Non-pigmented ciliary epithelial cell (primary cell): ENCODE data around the gene CACNA1H.
"Not testable (repeated sequence)": the region's sequence is repeated elsewhere in the genome, so short reads cannot be mapped to it uniquely, and the experiment has no call there.

ENCODE experiments used
- DNase-seq: peaks from one replicate; pipeline ENCODE4 v3.0.0-alpha.2; 2010; ENCODE audit warnings: low read depth

CACNA1H gene

GRCh38 chr16:1193143-1193824 lies 40.4 kb downstream of the CACNA1H start:
- no peak for DNase-seq

DNA sequence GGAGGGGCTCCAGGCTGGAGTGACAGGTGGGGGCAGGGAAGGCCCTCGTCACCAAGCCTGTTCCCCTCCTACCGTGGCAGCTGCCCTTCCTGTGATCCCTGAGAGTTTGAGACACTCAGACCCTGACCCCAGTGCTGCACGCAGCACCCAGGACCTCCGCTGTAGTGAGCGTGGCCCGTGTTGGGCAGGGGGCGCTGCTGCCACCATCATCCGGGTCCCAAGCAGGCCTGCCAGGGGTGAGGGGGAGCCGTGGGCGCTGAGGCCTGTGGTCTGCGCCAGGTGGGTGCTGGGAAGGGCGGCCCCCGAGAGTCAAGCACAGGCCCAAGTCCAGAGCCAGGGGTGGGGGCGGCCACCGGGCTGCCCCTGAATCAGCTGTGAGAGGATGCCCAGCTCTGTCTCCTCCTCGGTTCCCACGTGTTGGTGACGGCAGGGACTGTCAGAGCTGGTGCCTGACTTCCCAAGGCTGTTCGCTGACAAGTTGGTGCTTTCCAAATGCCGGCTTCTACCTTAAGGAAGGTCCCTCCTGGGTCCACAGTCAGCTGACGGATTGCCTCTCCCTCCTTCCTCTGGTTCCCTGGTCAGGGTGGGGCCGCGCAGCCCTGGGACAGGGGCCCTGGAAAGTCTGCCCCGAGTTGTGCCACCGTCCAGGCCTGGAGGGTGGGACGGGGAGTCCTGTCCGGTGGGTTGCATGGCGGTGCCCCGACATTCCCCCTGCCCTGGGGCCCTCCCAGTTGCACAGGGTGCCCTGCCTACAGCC lies 41.1 kb downstream of the CACNA1H start:
- no peak for DNase-seq

GRCh38 chr16:1194665-1195392 lies 41.9 kb downstream of the CACNA1H start:
- DNase-seq = no peak

GRCh38 chr16:1195393-1195666 lies 42.4 kb downstream of the CACNA1H start:
- DNase-seq = no peak

- no peak for DNase-seq
These were observed 43.6 kb downstream of the CACNA1H start for GRCh38 chr16:1196494-1196893.

- no peak for DNase-seq
These were observed 44.4 kb downstream of the CACNA1H start for GRCh38 chr16:1197237-1197866.

DNA sequence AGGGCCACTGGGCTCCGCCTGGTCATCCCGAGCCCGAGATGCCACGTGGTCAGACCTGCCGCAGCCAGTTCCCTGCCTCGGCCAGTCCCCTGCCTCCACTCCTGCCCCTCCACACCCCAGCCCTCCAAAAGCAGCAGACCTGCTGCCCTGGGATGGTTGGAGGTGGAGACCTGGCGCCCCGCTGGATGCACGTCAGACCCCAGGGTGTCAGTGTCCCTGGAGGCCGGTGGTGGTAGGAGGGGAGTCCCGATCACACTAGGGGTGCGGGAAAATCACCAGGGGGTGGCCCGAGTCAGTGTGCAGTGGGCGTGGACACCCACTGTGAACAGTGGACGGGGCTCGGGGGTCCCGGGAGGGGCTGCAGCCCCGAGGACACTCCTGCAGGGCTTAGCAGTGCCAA lies 45.3 kb downstream of the CACNA1H start:
- no peak for DNase-seq

DNA sequence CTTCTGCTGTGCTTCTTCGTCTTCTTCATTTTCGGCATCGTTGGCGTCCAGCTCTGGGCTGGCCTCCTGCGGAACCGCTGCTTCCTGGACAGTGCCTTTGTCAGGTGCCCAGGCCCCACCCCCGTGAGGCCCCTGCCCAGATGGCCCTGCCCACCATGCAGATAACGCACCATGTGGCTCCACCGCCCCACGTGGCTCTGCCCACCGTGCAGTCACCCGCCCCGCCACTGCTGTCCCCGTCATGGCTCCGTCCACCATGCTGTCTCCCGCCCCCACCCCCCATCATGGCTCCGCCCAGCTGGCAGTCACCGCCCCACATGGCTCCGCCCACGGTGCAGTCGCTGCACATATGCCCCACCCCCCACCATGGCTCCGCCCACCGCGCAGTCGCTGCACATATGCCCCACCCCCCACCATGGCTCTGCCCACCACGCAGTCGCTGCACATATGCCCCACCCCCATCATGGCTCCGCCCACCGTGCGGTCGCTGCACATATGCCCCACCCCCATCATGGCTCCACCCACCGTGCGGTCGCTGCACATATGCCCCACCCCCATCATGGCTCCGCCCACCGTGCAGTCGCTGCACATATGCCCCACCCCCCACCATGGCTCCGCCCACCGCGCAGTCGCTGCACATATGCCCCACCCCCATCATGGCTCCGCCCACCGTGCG lies 45.9 kb downstream of the CACNA1H start:
- DNase-seq = not testable (repeated sequence)

DNA sequence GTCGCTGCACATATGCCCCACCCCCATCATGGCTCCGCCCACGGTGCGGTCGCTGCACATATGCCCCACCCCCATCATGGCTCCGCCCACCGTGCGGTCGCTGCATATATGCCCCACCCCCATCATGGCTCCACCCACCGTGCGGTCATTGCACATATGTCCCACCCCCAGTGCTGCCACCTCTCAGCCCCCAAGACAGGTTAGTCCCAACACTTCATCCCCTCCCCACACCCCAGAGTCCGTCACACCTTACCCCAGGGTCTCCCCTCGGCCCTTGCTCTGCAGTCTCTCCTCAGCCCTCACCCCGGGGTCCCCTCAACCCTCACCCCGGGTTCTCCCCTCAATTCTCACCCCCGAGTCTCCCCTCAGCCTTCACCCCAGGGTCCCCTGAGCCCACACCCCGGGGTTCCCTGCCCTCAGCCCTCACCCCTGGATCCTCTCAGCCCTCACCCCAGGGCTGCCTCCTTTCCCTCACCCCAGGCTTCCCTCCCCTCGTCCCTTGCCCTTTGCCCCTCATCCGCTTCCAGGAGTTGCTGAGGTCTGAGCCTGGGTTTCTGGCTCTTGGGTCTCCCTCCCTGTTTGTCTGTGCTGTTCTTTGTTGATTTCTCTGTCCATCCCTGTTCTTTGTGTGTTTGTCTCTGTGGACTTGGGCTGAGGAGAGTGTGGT lies 46.6 kb downstream of the CACNA1H start:
- DNase-seq = no peak

GRCh38 chr16:1200014-1200627 lies 47.2 kb downstream of the CACNA1H start:
- no peak for DNase-seq

DNA sequence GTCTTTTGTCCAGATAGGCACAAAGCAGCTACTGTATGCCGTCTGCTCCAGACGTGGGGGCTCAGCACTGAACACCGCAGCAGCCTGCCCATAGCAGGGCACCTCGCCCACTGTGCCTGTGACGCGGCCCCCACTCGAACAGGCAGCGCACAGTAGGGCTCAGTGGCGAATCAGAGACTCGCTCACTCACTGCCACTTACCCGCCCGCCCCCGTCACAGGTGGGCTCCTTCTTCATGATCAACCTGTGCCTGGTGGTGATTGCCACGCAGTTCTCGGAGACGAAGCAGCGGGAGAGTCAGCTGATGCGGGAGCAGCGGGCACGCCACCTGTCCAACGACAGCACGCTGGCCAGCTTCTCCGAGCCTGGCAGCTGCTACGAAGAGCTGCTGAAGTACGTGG lies 48.5 kb downstream of the CACNA1H start:
- DNase-seq = no peak

DNA sequence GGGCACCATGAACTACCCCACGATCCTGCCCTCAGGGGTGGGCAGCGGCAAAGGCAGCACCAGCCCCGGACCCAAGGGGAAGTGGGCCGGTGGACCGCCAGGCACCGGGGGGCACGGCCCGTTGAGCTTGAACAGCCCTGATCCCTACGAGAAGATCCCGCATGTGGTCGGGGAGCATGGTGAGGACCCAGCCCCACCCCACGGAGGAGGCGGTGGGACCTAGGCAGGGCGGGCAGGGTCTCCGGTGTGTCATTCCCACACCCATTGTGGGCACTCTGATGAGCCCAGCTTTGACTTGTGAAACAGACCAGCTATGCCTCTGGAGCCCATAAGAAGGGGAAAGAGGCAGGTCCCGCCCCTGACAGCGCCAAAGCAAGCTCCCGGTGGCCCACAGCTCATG lies 49.4 kb downstream of the CACNA1H start:
- DNase-seq = no peak

- no peak for DNase-seq
These were observed 52.0 kb downstream of the CACNA1H start for GRCh38 chr16:1204933-1205332.

- DNase-seq = no peak
These were observed 53.4 kb downstream of the CACNA1H start for GRCh38 chr16:1206326-1206725.

GRCh38 chr16:1206786-1207185 lies 53.9 kb downstream of the CACNA1H start:
- DNase-seq = no peak

- no peak for DNase-seq
These were observed 55.4 kb downstream of the CACNA1H start for GRCh38 chr16:1208239-1208830.

DNA sequence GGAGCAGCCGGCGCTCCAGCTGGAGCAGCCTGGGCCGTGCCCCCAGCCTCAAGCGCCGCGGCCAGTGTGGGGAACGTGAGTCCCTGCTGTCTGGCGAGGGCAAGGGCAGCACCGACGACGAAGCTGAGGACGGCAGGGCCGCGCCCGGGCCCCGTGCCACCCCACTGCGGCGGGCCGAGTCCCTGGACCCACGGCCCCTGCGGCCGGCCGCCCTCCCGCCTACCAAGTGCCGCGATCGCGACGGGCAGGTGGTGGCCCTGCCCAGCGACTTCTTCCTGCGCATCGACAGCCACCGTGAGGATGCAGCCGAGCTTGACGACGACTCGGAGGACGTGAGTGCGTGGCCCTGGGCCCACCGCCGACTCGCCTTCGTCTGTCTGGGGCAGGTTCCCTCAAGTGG lies 56.2 kb downstream of the CACNA1H start:
- no peak for DNase-seq

DNA sequence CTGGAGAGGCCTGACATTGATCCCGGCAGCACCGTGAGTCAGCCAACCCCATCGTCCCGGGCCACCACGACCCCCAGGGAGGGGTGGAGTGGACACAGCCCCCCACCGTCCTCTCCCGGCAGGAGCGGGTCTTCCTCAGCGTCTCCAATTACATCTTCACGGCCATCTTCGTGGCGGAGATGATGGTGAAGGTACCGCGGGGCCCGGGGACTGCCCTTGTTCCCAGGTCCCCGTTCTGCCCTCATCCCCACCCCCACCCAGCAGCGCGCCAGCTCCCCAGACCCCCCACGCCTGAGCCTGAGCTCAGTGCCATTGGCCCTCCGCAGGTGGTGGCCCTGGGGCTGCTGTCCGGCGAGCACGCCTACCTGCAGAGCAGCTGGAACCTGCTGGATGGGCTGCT lies 57.6 kb downstream of the CACNA1H start:
- DNase-seq = no peak

DNA sequence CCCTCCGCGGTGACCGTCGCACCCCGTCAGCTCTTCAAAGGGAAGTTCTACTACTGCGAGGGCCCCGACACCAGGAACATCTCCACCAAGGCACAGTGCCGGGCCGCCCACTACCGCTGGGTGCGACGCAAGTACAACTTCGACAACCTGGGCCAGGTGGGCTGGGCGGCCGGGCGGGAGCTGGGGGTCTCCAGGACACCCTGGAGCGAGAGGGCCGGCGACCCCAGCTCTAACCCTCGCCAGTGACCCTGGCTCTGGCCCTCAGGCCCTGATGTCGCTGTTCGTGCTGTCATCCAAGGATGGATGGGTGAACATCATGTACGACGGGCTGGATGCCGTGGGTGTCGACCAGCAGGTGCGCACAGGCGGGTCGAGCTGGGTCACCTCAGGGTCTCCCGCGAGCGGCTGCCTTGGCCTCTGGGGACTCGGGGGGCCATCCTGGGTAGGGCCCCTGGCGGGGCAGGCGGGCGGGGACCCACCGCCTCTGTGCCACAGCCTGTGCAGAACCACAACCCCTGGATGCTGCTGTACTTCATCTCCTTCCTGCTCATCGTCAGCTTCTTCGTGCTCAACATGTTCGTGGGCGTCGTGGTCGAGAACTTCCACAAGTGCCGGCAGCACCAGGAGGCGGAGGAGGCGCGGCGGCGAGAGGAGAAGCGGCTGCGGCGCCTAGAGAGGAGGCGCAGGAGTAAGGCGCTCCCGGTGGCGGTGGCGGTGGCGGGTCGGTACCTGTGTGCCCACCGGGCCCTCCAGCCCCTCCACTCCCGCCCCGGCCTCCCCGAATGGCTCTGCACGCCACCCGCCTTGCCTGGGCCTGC lies 58.8 kb downstream of the CACNA1H start:
- no peak for DNase-seq

GRCh38 chr16:1212616-1213194 lies 59.8 kb downstream of the CACNA1H start:
- DNase-seq = no peak
